ENCODE results near the gene TNFSF13B.

GRCh38 chr13:108220041-108220440 is 49.5 kb upstream of the TNFSF13B start:
- TF ChIP-seq POLR2A (IDR thresholded peaks at IDR 0.05) (no peak), CTCF (IDR thresholded peaks at IDR 0.05) (no peak)

All from uterus (tissue), 2 donors.